Fibroblast of mammary gland (primary cell): ENCODE measurements around the gene EDAR.

Source experiments
- DNase-seq: peaks from one replicate; pipeline ENCODE4 v3.0.0-alpha.2; 2010; ENCODE audit warnings: low read depth
- H3K4me3 ChIP-seq: 2 replicates; pipeline ENCODE4 v1.5.1; 2011; ENCODE audit warnings: low read depth, mild to moderate bottlenecking, low read length, moderate library complexity; ENCODE audit not compliant: control insufficient read depth
- TF ChIP-seq, protein P1 (sequence below): conservative IDR thresholded peaks from 2 replicates; pipeline ENCODE4 v1.5.1; 2011; ENCODE audit warnings: low read depth, low read length, inconsistent platforms; ENCODE audit not compliant: control insufficient read depth, insufficient read depth

Gene EDAR

GRCh38 chr2:108928660-108929377 lies 60.2 kb downstream of the EDAR start:
- no peak overlapping the region for H3K4me3 ChIP-seq
- DNase-seq: no peak
- TF ChIP-seq, protein P1, sequence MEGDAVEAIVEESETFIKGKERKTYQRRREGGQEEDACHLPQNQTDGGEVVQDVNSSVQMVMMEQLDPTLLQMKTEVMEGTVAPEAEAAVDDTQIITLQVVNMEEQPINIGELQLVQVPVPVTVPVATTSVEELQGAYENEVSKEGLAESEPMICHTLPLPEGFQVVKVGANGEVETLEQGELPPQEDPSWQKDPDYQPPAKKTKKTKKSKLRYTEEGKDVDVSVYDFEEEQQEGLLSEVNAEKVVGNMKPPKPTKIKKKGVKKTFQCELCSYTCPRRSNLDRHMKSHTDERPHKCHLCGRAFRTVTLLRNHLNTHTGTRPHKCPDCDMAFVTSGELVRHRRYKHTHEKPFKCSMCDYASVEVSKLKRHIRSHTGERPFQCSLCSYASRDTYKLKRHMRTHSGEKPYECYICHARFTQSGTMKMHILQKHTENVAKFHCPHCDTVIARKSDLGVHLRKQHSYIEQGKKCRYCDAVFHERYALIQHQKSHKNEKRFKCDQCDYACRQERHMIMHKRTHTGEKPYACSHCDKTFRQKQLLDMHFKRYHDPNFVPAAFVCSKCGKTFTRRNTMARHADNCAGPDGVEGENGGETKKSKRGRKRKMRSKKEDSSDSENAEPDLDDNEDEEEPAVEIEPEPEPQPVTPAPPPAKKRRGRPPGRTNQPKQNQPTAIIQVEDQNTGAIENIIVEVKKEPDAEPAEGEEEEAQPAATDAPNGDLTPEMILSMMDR: no peak

DNA sequence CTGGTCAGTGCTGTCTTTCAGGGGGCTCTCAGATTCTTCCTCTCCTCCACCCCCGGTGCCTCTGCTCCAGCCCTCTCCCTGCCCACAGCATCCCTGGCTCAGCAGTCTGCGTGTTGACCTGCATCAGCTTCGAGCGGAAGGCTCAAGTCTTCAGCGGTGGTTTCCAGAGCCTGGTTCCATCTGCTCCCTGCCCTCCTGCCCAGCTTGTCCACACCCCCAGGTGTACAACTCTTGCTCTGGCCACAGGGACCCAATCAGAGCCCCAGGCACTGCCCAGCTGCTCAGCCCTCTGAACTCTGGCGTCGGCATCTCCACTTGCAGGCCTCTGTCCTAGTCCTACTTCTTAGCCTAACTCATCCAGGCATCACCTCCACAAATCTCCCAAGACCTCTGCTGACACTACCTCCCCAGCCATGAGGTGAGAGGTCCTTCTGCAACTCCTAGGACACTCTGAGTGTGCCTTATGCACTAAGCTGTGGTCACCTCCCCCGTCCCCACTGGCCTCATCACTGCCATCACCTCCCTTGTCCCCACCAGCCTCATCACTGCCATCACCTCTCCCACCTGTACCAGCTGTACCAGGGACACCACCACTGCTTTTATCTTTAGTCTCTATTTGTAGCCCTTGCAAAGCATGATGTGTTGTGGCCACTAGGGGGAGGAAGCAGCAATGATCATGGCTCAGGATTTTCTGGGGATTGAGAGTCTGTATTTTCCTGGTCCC lies 60.9 kb downstream of the EDAR start:
- no peak overlapping the region for H3K4me3 ChIP-seq
- TF ChIP-seq, protein P1: peak; percentile 93
- peak; percentile 58 for DNase-seq

DNA sequence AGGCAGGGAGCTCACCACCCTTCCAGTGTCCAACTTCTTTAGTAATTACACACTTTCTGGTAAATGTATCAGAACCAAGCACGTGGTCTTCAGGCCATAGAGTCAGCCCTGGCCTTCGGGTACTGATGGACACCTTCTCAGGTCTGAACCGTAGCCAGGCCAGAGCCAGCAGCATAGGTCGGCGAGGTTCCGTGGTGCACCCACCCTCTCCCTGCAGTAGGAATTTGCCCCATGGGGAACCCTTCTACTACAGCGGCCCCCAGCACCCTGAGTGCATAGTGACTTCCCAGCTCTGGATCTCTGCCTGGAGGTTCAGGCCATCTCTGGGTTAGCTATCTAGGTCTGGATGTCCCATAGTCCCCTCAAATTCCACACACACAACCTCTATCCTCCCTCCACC lies 61.6 kb downstream of the EDAR start:
- DNase-seq: no peak
- TF ChIP-seq, protein P1: no peak
- H3K4me3 ChIP-seq: no peak overlapping the region

DNA sequence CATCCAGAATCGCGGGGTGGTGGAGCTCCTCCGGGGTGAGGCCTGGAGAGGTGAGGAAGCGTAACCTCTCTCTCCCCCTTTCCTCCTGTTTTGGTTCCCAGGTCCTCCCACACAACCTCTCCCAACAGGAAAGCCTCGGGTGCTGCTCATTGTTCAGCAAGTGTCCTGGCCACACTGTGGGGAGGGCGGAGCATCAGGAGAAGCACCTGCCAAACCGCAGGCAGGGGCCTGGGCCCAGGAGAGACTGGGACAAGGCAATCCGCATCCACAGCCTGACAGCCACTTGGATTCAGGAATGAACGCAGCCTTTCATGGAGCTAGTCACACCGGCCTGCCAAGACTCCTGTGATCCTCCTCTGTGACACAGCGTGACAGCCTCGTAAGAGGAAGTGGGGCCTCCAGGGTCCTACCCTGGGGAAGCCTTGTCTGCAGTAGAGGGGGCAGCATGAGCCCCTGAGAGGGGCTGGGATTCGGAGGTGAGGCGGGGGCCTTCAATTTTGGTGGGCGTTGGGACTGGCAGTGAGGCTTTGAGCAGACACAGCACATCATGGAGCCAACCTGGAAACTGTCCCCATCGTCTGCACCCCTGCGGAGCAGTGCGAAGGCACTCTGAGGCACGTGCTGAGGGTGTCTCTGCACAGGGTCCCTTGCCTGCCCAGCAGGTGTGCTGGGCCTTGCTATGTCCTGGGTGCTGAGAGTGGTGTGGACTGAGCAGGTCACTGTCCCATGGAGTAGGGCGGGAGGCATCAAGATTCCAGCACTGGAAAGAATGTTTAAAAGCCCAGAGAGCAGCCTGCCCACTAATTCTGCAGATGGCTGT lies 62.2 kb downstream of the EDAR start:
- no peak for DNase-seq
- TF ChIP-seq, protein P1: no peak
- H3K4me3 ChIP-seq: no peak overlapping the region

GRCh38 chr2:108925735-108926134 lies 63.3 kb downstream of the EDAR start:
- TF ChIP-seq, protein P1: no peak
- no peak overlapping the region for H3K4me3 ChIP-seq
- DNase-seq: no peak

DNA sequence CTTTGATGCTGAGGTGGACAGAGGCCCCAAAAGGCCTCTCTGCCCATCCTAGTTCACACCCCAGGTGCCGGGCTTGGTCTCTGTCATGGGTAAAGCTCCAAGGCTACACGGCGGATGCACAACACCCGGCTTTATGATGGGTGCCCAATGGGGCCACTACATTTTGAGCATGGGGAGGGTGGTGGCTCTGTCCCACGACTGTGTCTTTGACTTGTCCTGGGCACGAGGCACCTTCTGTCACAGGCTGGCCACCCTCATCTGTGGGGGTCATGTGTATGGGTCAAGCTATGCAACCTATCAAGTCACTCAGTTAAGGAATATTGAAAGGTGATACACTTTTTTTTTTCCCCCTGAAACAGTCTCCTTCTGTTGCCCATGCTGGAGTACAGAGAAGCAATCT lies 63.7 kb downstream of the EDAR start:
- DNase-seq: no peak
- TF ChIP-seq, protein P1: no peak
- no peak overlapping the region for H3K4me3 ChIP-seq
